HuH-7.5 (cell line): ENCODE measurements around the gene RNU6-7.
A peak's percentile ranks its signal among the peaks of the same experiment; 100 is the strongest.

ENCODE experiments used
- DNase-seq: peaks from one replicate; pipeline ENCODE4 v3.0.0; 2011; ENCODE audit warnings: low spot score

The RNU6-7 gene

GRCh38 chr14:32201816-32202490 lies at the start of gene RNU6-7:
Gene RNU6-7, plus strand, starts transcription at chr14:32202045.
- DNase-seq, result peak; percentile 37

GRCh38 chr14:32166029-32166428 lies 35.8 kb upstream of the RNU6-7 start:
- no peak for DNase-seq

GRCh38 chr14:32166924-32167323 lies 34.9 kb upstream of the RNU6-7 start:
- no peak for DNase-seq

- no peak for DNase-seq
Measured at GRCh38 chr14:32167907-32168306, 33.9 kb upstream of the RNU6-7 start.

- no peak for DNase-seq
Measured at GRCh38 chr14:32169191-32169590, 32.7 kb upstream of the RNU6-7 start.

- DNase-seq, result no peak
Measured at GRCh38 chr14:32171469-32171868, 30.4 kb upstream of the RNU6-7 start.

GRCh38 chr14:32183151-32184058 lies 18.4 kb upstream of the RNU6-7 start:
- no peak for DNase-seq

- no peak for DNase-seq
Measured at GRCh38 chr14:32185097-32185496, 16.7 kb upstream of the RNU6-7 start.

GRCh38 chr14:32186248-32186647 lies 15.6 kb upstream of the RNU6-7 start:
- DNase-seq, result no peak

- DNase-seq, result no peak
Measured at GRCh38 chr14:32189811-32190210, 12.0 kb upstream of the RNU6-7 start.

GRCh38 chr14:32190673-32191072 lies 11.2 kb upstream of the RNU6-7 start:
- DNase-seq, result no peak

- no peak for DNase-seq
Measured at GRCh38 chr14:32192712-32193373, 9.0 kb upstream of the RNU6-7 start.

- DNase-seq, result no peak
Measured at GRCh38 chr14:32193532-32193931, 8.3 kb upstream of the RNU6-7 start.

GRCh38 chr14:32195636-32196035 lies 6.2 kb upstream of the RNU6-7 start:
- no peak for DNase-seq

- no peak for DNase-seq
Measured at GRCh38 chr14:32197919-32198318, 3.9 kb upstream of the RNU6-7 start.

- DNase-seq, result no peak
Measured at GRCh38 chr14:32200368-32201192, 1.3 kb upstream of the RNU6-7 start.

GRCh38 chr14:32201193-32201815 lies 541 bp upstream of the RNU6-7 start:
- DNase-seq, result peak; percentile 97

GRCh38 chr14:32202491-32202997 lies 699 bp downstream of the RNU6-7 start:
- DNase-seq, result peak; percentile 33

GRCh38 chr14:32202998-32203882 lies 1.4 kb downstream of the RNU6-7 start, which contains the start of gene RNU6-8:
Gene RNU6-8, minus strand, starts transcription at chr14:32203269.
- peak; percentile 97 for DNase-seq

- no peak for DNase-seq
Measured at GRCh38 chr14:32203928-32204357, 2.1 kb downstream of the RNU6-7 start.
